HepG2 (cell line): ENCODE measurements around the gene HSD11B2. TPM values are rescaled to one million over a fixed set of nuclear protein-coding genes. Genes with fewer than 3 reads are reported as not detected.

Experiments used
- ATAC-seq: fragments of 200-7000 bp; cut with Tn5 transposase; 3 replicates; pipeline ENCODE4 v1.9.1; 2020; ENCODE audit warnings: mild to moderate bottlenecking, moderate library complexity
- BruUV-seq: library from RNA; stranded (reverse); fragments of 400-500 nt; replicated peaks from 2 replicates; lab custom pipeline; 2021; lab: Mats Ljungman, UMichigan
- CTCF ChIA-PET: fragments of 300-600 bp; formaldehyde crosslinking; extraction: SDS; loops from one replicate; lab custom pipeline; 2021; ENCODE audit warnings: low total read pairs, inconsistent platforms, low intra/inter-chr PET ratio; lab: Yijun Ruan, JAX
- POLR2A ChIA-PET: fragments of 350-600 bp; sonication (Branson Sonifier 250); formaldehyde crosslinking; loops from one replicate; lab custom pipeline; 2020; ENCODE audit warnings: antibody characterized with exemption, inconsistent platforms; lab: Yijun Ruan, JAX
- DNase-seq: peaks from one replicate; pipeline ENCODE4 v3.0.0-alpha.2; 2015; ENCODE audit warnings: low spot score
- FAIRE-seq: peaks from 3 replicates; lab custom pipeline; 2011; peaks lifted over from hg19 to GRCh38; lab: Jason Lieb, UNC
- H2AFZ ChIP-seq: one replicate; pipeline ENCODE4 v1.6.1; 2011; ENCODE audit warnings: low read length, inconsistent platforms
- H3K27ac ChIP-seq: fragments of 300-600 bp; 3 replicates; pipeline ENCODE4 v1.8.0; 2011; ENCODE audit warnings: mixed run types, mild to moderate bottlenecking, mixed read lengths, low read length, inconsistent platforms; ENCODE audit not compliant: insufficient read depth; ENCODE audit errors: extremely low read length
- H3K27me3 ChIP-seq, 2 experiments: fragments of 200-600 bp in 1 of 2; 2 replicates in 1 of 2; 3 replicates in 1 of 2; pipeline versions ENCODE4 v1.6.0 to v1.8.0; 2011; ENCODE audit warnings: low read length in 2 of 2, mild to moderate bottlenecking in 2 of 2, moderate library complexity in 2 of 2, inconsistent platforms in 1 of 2; ENCODE audit not compliant: insufficient read depth in 2 of 2, control insufficient read depth in 1 of 2
- H3K36me3 ChIP-seq, 2 experiments: fragments of 200-600 bp in 1 of 2; replicated peaks in 1 of 2; 2 replicates in 1 of 2; 3 replicates in 1 of 2; pipeline versions ENCODE4 v1.5.1 to v1.8.0; 2011; ENCODE audit warnings: low read length in 2 of 2, inconsistent platforms in 1 of 2; ENCODE audit not compliant: insufficient read depth in 2 of 2, control insufficient read depth in 1 of 2
- H3K4me1 ChIP-seq: 2 replicates; pipeline ENCODE4 v1.5.1; 2012; ENCODE audit warnings: low read length, inconsistent platforms; ENCODE audit not compliant: insufficient read depth
- H3K4me2 ChIP-seq: 2 replicates; pipeline ENCODE4 v1.6.0; 2011; ENCODE audit warnings: low read depth, low read length, inconsistent platforms
- H3K4me3 ChIP-seq, 3 experiments: fragments of 200-600 bp in 1 of 3; sonication (generic), shearing (Covaris generic) in 1 of 3; replicated peaks in 1 of 3; 2 replicates each; pipeline ENCODE4 v1.5.1; 2011 to 2016; ENCODE audit warnings: low read length in 3 of 3, inconsistent platforms in 2 of 3, low read depth in 2 of 3, mild to moderate bottlenecking in 2 of 3, control low read depth in 1 of 3, mixed read lengths in 1 of 3; ENCODE audit not compliant: insufficient read depth in 1 of 3
- H3K79me2 ChIP-seq: one replicate; pipeline ENCODE4 v1.6.1; 2011; ENCODE audit warnings: low read length, inconsistent platforms; ENCODE audit not compliant: insufficient read depth
- H3K9ac ChIP-seq: 2 replicates; pipeline ENCODE4 v1.6.0; 2011; ENCODE audit warnings: mild to moderate bottlenecking, low read depth, low read length, inconsistent platforms; ENCODE audit not compliant: insufficient read depth
- H3K9me3 ChIP-seq: 2 replicates; pipeline ENCODE4 v1.5.1; 2012; ENCODE audit warnings: mild to moderate bottlenecking, low read length
- H4K20me1 ChIP-seq: 2 replicates; pipeline ENCODE4 v1.6.0; 2011; ENCODE audit warnings: inconsistent platforms, mild to moderate bottlenecking, low read length, moderate library complexity; ENCODE audit not compliant: insufficient read depth
- HNRNPK ChIP-seq: fragments of 200-400 bp; formaldehyde crosslinking; IDR thresholded peaks from 2 replicates; pipeline ENCODE4 v1.6.1; 2018; ENCODE audit warnings: low read length, low read depth, moderate library complexity, mild to moderate bottlenecking; ENCODE audit not compliant: poor library complexity, severe bottlenecking
- MLX ChIP-seq: IDR thresholded peaks from 2 replicates; pipeline ENCODE4 v1.6.1; 2016
- MLXIP ChIP-seq: sonication (generic); formaldehyde crosslinking; IDR thresholded peaks from 2 replicates; pipeline ENCODE4 v1.9.0; 2021; ENCODE audit warnings: missing genetic modification reagents, borderline replicate concordance
- MTA1 ChIP-seq: sonication (generic); formaldehyde crosslinking; IDR thresholded peaks from 2 replicates; pipeline ENCODE4 v1.4.0; 2020; ENCODE audit warnings: missing genetic modification reagents, mild to moderate bottlenecking, borderline replicate concordance
- NCOA1 ChIP-seq: sonication (generic); formaldehyde crosslinking; IDR thresholded peaks from 2 replicates; pipeline ENCODE4 v1.9.0; 2021; ENCODE audit warnings: missing genetic modification reagents
- PCBP1 ChIP-seq: fragments of 200-400 bp; formaldehyde crosslinking; IDR thresholded peaks from 2 replicates; pipeline ENCODE4 v1.6.1; 2017; ENCODE audit warnings: mild to moderate bottlenecking, low read depth, low read length, borderline replicate concordance
- STAG1 ChIP-seq: sonication (generic); formaldehyde crosslinking; IDR thresholded peaks from 2 replicates; pipeline ENCODE4 v1.4.0; 2020; ENCODE audit warnings: missing genetic modification reagents
- ZNF629 ChIP-seq: sonication (generic); formaldehyde crosslinking; conservative IDR thresholded peaks from 2 replicates; pipeline ENCODE4 v1.5.0; 2020; ENCODE audit warnings: missing genetic modification reagents
- WGBS: methylation state at CpG from one replicate; pipeline ENCODE4 v1.1.6; 2017; ENCODE audit warnings: low lambda C conversion rate; 5-methylcytosine and 5-hydroxymethylcytosine counted together
- in situ Hi-C: cut with HindIII; loops from 2 replicates; pipeline ENCODE4 v1.10.0; 2017; ENCODE audit warnings: low pct_unique_long_range_greater_than_20kb; ENCODE audit not compliant: extremely low pct_ligation_motif_present
- intact Hi-C: fragments of 100-400 bp; cut with micrococcal nuclease; formaldehyde crosslinking; loops from one replicate; pipeline ENCODE4 v1.10.0; 2022; ENCODE audit not compliant: unreplicated experiment
- polyA plus RNA-seq, 8 experiments: library from polyadenylated mRNA; depleted of rRNA in 3 of 8; stranded (reverse) in 7 of 8; unstranded in 1 of 8; fragments of >200 nt; fragmentation: Illumina TruSeq in 4 of 8; extraction: Trizol in 4 of 8; gene quantifications; 2 replicates each; pipeline versions ENCODE4 v1.2.1 to v1.2.3, GENCODE V29; 2011 to 2016; ENCODE audit warnings: low read depth in 4 of 8, missing spikeins in 1 of 8, mixed read lengths in 1 of 8; ENCODE audit not compliant: insufficient read depth in 1 of 8
- total RNA-seq, 5 experiments: library from RNA; depleted of rRNA; stranded (reverse); fragments of >200 nt; fragmentation: Illumina TruSeq; extraction: Trizol; gene quantifications; 2 replicates each; pipeline ENCODE4 v1.2.3, GENCODE V29; 2016; ENCODE audit warnings: low read depth in 1 of 5
- TF ChIP-seq, protein P1 (sequence below): sonication (generic); formaldehyde crosslinking; IDR thresholded peaks from 2 replicates; pipeline ENCODE4 v1.4.0; 2020; ENCODE audit warnings: mild to moderate bottlenecking, missing genetic modification reagents

The HSD11B2 gene
- total and polyA plus RNA-seq, 2 of the 13 experiments (the other 11 are each of a cell fraction or from before 2014, with no cell fraction given), result 8.9 to 13.6 TPM

DNA sequence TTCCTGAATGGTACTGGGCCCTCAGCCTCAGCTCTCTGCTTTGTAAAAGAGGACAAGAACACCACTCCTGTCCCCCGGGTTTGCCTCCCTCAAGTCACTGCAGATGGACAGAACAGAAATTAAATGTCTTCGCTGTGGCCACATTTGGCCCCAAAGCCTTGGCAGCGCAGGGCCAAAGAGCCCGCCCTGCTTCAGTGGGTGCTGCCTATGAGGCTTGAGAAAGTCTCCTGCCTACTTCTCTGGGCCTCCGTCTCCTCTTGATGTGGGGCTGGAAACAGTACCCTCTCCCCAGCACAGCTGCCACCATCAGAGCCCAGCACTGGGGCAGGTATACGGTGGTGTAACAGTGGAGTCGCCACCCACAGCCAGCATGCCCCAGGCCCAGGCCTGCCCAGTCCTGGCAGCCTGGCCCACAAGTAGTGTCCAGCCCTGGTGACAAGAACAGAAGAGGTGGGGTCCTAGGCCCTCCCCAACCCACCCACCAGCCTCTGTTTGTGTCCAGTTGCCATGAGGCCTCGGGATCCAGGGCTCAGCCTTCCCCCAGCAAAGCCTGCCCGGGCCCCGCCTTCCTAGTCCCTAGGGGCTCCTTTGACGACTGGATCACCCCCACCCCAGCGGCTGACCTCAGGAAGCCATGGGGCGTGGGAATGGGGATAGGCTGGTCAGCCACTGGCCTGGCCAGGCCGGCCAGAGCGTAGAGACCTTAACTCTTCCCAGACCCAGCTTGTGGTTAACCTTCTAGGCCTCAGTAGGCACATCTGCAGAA, 33.7 kb upstream of the HSD11B2 start:
- Histone ChIP-seq H3K79me2 (no peaks in the 10 kb centered on the region), H3K9me3 (no peaks in the 10 kb centered on the region), H3K9ac (peak overlapping the region; percentile 50), H3K27me3 (peaks cover 0 to 26% of the 10 kb centered on the region in 2 experiments; a peak in 4 of 5 replicates), H3K4me1 (peaks cover 50% of the 10 kb centered on the region)
- no TSS peak for BruUV-seq
- ATAC-seq, result no peak
- CTCF ChIA-PET, result no interaction called here
- TF ChIP-seq NCOA1 (CRISPR knock-in tag), result no peak
- TF ChIP-seq, protein P1, sequence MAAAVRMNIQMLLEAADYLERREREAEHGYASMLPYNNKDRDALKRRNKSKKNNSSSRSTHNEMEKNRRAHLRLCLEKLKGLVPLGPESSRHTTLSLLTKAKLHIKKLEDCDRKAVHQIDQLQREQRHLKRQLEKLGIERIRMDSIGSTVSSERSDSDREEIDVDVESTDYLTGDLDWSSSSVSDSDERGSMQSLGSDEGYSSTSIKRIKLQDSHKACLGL (CRISPR knock-in tag), result 0 out of 2 replicates have a peak, but pooled peaks have one; percentile 6
- TF ChIP-seq, all 625 proteins: peak for 1
- no peaks in the 10 kb centered on the region for H4K20me1 ChIP-seq
- 44% methylated on average over 9 of the region's 15 CpGs for WGBS
- no peak for DNase-seq
- intact Hi-C loops (no loop called here), in situ Hi-C loops (no loop called here)
- peak overlapping the region; percentile 60 for H3K4me2 ChIP-seq
- no peak overlapping the region for H3K4me3 ChIP-seq
- H2AFZ ChIP-seq, result no peak overlapping the region
- FAIRE-seq, result no peak
- H3K27ac ChIP-seq, result no peak overlapping the region
- POLR2A ChIA-PET, result no interaction called here
- no peaks in the 10 kb centered on the region for H3K36me3 ChIP-seq

- no peak for FAIRE-seq
- 62% methylated on average over 14 of the region's 22 CpGs for WGBS
- H3K36me3 ChIP-seq, result no peaks in the 10 kb centered on the region
- H4K20me1 ChIP-seq, result no peaks in the 10 kb centered on the region
- H2AFZ ChIP-seq, result no peak overlapping the region
- peak; percentile 6; the same call in 1 of the 3 replicates for ATAC-seq
- in situ Hi-C loops, result no loop called here
- DNase-seq, result no peak
- H3K9ac ChIP-seq, result no peak overlapping the region
- ChIA-PET CTCF (no interaction called here), POLR2A (interaction anchor here (0.6 kb wide), 1 partner anchor 34 kb away, joined by 3 read pairs; no protein-coding TSS in a partner anchor)
- no peak overlapping the region for H3K27ac ChIP-seq
- intact Hi-C loops, result no loop called here
- H3K4me3 ChIP-seq, result no peak overlapping the region
- no peaks in the 10 kb centered on the region for H3K79me2 ChIP-seq
- H3K4me2 ChIP-seq, result no peak overlapping the region
- BruUV-seq, result no TSS peak
- peaks cover 0 to 18% of the 10 kb centered on the region in 2 experiments; a peak in 3 of 5 replicates for H3K27me3 ChIP-seq
- H3K9me3 ChIP-seq, result no peaks in the 10 kb centered on the region
- H3K4me1 ChIP-seq, result peaks cover 48% of the 10 kb centered on the region
- TF ChIP-seq STAG1 (CRISPR knock-in tag) (peak; percentile 29; the same call in 1 of the 2 replicates), ZNF629 (CRISPR knock-in tag) (0 out of 2 replicates have a peak, but pooled peaks have one; percentile 32), MTA1 (0 out of 2 replicates have a peak, but pooled peaks have one; percentile 21), MLX (CRISPR knock-in tag) (no peak), MLXIP (CRISPR knock-in tag) (no peak), HNRNPK (peak; percentile 14), PCBP1 (0 out of 2 replicates have a peak, but pooled peaks have one; percentile 31)
These were observed 32.9 kb upstream of the HSD11B2 start for GRCh38 chr16:67397812-67398545.
